ENCODE measurements around the gene LRTM1. TPM values are rescaled to one million over a fixed set of nuclear protein-coding genes. Genes with fewer than 3 reads are reported as not detected.

Gene LRTM1
- total RNA-seq, result not detected
- long read RNA-seq, result 0 reads

DNA sequence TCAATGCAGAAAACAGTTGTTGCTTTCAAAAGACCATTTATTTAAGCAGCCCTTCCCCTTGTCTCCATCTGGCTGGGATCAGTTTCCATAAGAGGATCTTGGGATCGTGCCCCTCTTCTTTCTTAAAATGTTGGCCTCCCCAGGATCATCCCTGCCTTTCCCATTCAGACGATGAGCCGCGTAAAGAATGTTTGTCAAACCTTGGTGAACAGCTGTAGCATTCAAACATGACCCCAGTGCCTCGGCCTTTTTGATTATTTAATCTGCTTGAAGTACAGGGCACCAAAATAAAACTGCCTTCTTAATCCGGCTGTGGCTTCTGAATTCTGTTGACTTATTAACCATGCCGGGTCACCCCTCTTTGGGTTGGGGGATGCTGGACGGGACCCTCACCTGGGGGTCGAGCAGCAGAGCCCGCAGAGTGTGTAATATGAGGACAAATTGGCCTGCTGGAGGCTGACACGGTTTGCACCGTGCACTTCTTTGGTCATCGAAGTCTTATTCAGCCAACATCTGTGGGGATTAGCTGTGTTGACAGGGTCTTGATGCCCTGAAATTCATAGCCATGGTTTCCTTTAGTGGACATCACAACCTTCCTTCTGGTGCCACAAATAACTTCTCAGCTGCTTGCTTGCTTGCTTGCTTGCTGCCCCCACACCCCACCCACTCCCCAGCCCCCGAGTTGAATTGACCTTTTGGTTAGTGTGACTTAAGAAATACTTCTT is at the start of gene LRTM1:
Gene LRTM1, minus strand, starts transcription at position 14 of the 725 bp plus-strand sequence. CDS start 148 bp downstream, outside the sequence.
- intact Hi-C loops (cut with DNase I), result no loop called here
- ATAC-seq (ENCODE audit: poor library complexity) (no peak), DNase-seq (no peak)

DNA sequence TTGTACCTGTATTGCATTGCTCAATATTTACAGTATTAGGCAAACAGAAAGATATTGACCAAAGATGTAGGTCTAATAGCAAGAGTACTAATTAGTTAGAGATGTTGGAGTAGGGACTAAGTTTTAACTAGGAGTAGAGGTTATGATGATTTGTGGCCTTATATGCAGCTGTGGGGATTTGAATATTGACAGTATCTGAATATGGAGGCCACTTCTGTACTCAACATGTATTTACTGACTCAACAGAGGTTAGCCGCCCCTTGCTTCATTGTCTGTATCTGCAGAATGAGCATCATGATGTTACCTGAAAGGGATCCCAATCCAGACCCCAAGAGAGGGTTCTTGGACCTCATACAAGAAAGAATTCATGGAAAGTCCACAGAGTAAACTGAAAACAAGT is 49.6 kb upstream of the LRTM1 start:
- ATAC-seq (ENCODE audit: poor library complexity) (no peak), DNase-seq (no peak)
- intact Hi-C loops (cut with DNase I), result no loop called here

DNA sequence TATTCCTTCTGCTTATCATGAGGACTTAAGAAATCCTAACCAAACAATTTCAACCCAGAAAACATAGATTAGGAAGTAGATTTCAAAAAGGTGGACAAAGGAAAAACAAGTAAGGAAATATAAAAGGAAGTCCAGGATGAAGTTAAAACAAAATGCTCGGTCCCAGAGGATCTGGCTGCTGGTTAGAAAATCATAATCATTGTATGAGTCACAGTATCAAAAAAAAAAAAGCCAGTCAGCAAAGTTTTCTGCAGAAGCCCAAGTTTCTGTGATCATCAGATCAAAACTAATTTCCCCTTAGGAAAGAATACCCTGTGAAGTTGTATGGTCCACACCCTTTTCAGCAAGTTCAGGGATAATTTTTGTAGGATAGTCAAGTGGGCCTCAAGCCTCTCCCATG is 43.0 kb upstream of the LRTM1 start:
- intact Hi-C loops (cut with DNase I), result no loop called here
- DNase-seq, result no peak
- no peak for ATAC-seq (ENCODE audit: poor library complexity)

DNA sequence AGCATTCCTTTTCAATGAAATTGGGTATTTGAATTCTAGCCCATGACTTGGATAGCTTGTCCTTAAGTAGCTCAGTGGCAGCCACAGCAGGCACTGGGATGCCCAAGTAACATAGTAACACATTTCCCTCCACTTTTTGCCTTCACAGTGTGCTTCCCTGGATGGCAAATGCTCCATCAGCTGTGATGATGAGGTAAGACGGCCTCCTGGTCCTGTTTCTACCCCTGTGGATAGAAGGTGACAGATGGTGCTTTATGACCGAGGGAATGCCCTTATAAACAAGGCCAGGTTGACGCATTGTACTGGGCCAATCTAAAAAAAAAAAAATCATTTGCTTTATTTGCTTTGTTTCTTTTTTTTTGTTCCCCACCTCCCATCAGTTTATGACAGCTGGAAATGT is 41.8 kb upstream of the LRTM1 start:
- intact Hi-C loops (cut with DNase I), result no loop called here
- DNase-seq (no peak), ATAC-seq (ENCODE audit: poor library complexity) (no peak)

DNA sequence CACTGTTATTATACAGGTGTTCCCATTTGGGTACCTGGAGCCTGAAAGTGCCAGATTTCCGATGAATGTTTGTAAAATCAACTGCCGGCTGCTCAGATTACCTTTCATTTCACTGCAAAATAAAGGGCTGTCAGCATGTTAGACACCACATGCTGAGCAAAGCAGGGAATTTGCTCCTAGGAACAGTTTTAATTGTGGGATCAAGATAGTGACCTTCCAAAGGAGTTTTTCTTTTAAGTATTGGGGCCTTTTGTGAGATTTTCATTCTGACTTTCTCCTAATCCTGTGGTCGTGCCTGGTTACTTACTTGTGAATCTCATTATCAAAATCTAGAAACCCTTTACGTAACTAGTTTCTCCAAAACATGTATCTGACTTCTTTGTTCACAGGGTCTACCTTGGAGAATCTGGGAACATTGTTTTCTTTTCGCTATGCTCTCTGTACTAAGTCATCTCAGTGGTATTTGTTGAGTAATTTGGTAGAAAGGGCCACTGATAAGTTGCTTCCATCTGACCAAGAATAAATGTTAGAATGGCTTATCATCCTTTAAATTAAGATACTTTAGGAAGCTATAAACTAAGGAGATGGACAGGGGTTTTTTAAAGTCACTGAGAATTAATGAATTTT is 40.8 kb upstream of the LRTM1 start:
- ATAC-seq (ENCODE audit: poor library complexity) (no peak), DNase-seq (no peak)
- intact Hi-C loops (cut with DNase I), result no loop called here

DNA sequence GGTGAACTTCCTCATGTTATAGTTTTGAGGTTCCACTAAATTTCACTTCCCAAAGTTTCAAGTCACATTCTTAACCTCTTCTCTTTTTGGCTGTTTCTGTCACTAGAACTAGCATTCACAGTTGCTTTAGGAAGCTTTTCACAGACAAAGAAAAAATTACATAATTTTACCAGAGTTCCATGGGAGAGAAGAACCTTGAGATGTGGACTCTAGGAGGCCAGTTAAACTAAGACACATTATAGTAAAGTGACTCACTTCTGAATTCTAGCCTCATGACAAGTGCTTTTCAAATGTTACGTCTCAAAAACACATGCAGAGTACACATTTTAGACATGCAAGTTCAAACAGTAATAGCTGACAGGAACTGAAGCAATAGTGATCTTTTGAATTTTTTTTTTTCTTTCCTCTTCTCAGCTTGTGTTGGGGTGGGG is 39.9 kb upstream of the LRTM1 start:
- intact Hi-C loops (cut with DNase I), result no loop called here
- ATAC-seq (ENCODE audit: poor library complexity) (no peak), DNase-seq (no peak)

DNA sequence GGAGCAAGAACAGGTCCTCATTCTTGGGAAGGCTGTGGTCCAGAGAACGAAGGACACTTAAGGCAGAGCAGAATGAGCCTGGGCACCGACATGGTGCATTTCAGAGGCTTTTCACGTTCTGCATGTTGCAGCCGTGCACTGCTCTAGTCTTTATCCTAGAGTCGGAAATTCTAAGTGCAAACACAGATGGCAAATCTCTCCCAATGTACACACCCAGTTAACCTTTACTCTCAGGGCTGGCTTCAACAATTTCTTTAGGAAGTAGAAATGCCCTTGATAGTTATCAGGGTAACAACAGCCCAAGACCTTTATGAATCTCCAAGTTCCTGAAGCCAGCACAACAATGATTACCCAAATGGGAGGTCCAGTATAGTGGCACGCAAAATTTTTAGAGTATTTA is 39.1 kb upstream of the LRTM1 start:
- DNase-seq (no peak), ATAC-seq (ENCODE audit: poor library complexity) (no peak)
- intact Hi-C loops (cut with DNase I), result no loop called here

DNA sequence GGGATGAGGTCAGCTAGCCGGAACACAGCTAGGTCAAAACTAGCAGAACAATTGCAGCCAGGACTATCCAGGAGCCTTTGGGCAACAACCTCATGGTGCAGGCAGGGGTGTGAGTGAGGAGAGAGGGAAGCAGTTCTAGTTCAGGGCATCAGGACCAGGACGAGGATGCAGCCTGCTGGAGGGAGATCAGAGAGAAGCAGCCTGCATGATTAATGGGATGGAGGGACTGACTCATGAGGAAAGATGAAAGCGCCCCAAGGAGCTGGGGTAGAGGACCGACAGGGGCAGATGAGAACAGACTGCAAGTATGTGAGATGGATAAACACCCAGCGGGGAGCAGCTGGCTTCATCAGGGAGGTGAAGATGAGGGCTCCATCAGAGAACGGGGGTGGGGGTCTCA is 37.9 kb upstream of the LRTM1 start:
- ATAC-seq (ENCODE audit: poor library complexity), result no peak
- DNase-seq, result no peak
- intact Hi-C loops (cut with DNase I), result no loop called here

DNA sequence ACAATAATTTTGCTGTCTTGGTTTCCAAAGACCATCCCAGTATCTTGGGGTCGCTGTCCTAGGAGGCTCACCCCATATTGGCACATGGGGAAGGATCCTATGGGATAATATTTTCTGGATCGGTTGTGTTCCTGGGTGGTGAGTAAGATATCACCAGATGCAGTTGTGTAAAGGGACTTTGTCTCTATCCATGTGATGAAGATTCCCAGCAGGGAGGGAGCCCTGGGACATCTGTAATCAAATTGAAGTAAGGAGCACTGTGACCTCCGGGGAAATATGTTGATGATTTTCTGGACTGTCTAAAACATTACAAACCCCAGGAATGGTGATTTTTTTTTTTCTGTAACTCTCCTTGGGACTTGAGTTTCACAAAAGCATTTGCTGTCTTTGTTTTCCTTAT is 36.2 kb upstream of the LRTM1 start:
- ATAC-seq (ENCODE audit: poor library complexity), result no peak
- DNase-seq, result no peak
- intact Hi-C loops (cut with DNase I), result no loop called here

DNA sequence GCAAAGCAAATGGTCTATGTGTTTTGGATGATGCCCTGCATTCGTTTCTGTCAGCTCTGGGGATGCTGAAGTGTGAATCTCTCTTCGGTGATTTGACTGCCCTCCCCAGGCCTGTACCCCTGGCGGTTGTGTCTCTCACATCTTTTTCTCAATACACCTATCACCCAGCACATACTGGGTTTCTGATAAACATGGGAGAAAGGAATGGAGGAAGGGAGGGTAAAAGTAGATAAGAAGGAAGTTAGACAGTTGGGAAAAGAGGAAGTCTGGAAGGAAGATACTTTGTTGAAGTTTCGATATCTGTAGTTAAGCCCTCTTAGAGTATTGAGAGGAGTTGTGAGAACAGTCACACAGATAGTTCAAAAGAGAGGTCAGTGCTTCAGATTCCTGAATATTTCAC is 35.8 kb upstream of the LRTM1 start:
- intact Hi-C loops (cut with DNase I), result no loop called here
- DNase-seq (no peak), ATAC-seq (ENCODE audit: poor library complexity) (no peak)

DNA sequence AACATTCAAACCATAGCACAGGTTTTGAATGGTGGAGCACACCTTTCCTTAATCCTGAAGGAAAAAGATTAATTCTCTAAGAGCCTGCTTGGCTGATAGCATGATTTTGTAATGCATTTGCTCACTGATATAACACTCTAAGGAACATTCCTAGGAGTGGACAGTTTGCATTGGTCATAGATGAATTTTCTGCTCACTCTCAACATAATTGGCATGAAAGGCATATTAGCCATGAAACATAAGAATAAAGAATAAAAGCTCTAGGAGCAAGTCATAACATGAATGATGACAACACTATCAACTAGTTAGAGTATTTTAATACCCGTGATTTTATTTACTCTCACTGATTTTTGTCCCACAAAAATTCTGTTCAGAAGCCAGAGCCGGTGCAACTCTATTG is 34.3 kb upstream of the LRTM1 start:
- ATAC-seq (ENCODE audit: poor library complexity), result no peak
- intact Hi-C loops (cut with DNase I), result no loop called here
- DNase-seq, result no peak

DNA sequence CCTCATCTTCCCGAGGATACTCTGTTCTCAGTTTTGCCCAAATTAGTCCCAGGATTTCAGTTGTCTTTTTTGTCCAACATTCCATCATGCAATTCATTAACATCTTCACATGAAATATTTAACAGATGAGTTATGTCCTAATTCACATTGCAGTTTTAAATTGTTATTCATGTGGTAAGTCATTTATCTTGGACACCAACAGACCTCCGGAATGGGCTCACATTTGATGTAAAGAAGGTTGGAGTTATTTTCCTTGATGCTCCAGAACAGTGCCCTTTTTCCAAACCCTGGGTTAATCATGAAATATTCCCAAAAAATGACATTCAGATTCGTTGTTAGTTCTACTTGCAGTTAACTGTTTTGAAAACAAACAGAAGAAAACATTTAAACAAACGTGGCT is 32.8 kb upstream of the LRTM1 start:
- ATAC-seq (ENCODE audit: poor library complexity), result no peak
- no peak for DNase-seq
- intact Hi-C loops (cut with DNase I), result no loop called here

DNA sequence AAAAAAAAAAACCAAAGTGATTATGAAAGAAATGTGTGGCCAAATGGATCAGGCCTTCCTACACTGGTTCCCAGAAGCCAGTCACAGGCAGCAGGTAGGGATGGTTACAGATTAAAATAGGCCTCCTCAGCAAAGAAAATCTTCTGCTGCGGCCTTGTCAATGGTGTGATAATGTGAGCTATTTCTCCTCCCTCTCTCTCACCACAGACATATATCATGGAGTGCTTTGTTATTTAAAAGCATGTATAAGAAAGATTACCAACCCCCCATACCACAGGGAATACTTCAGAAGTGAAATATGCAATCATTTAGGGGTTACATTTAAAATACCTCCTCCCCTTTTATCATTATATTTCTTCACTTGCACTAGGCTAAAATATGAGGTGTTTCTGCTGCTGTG is 32.2 kb upstream of the LRTM1 start:
- DNase-seq (no peak), ATAC-seq (ENCODE audit: poor library complexity) (no peak)
- intact Hi-C loops (cut with DNase I), result no loop called here

DNA sequence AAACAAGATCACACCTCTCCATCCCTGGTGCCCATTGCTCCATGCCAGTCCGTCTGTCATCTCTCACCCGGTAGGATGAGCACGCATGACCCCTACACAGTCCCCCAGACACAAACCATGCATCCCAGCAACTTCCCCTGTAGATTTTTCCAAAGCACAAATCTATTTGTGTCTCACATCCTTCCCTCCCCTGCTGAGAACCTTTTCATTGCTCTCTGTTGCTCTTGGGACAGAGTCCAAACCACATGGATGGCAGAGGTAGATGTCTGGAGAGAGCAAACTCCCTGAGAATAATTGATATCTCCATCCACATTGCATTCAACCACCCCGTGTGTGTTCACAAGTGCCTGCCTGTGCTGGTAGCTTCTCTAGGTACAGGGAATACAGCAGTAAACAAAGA is 29.9 kb upstream of the LRTM1 start:
- DNase-seq (no peak), ATAC-seq (ENCODE audit: poor library complexity) (no peak)
- intact Hi-C loops (cut with DNase I), result no loop called here

DNA sequence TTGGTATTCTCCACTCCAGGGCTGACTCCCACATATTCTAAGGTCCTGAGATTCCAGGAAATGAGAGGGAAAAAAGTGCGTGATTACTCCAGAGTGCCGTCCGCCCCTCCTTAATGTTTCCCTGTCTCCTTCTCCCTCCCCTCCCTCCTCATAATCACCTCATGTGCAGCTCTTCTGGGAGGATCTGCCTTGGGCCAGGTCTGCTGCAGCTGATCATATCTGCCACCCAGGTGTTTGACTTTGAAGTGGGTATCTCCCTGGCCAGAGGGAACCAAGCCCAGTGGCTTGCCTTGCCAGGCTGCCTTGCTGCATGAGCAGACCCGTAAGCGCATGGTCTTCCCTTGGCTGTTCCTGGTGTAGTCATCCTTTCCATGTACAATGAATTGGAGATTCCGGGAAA is 28.1 kb upstream of the LRTM1 start:
- intact Hi-C loops (cut with DNase I), result no loop called here
- DNase-seq (no peak), ATAC-seq (ENCODE audit: poor library complexity) (no peak)

DNA sequence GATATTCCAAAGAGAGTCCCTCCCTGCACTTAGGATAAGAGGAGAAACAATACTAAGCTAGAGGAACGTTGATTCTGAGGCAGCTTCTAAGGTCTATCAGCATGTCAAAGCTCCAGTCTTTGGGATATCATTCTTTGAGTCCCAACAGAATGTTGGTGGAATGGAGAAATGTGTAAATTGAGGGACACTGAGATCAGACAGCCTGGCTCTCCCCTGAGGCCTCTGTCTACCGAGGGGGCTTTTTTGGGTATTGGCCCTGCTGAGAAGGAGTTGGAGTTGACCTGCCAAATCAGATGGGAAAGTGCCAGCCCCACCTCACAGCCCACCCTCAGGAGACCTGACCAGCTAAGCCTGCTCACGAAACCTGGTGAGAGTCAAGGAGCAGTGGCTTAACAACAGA is 27.6 kb upstream of the LRTM1 start:
- intact Hi-C loops (cut with DNase I), result no loop called here
- DNase-seq (no peak), ATAC-seq (ENCODE audit: poor library complexity) (no peak)

DNA sequence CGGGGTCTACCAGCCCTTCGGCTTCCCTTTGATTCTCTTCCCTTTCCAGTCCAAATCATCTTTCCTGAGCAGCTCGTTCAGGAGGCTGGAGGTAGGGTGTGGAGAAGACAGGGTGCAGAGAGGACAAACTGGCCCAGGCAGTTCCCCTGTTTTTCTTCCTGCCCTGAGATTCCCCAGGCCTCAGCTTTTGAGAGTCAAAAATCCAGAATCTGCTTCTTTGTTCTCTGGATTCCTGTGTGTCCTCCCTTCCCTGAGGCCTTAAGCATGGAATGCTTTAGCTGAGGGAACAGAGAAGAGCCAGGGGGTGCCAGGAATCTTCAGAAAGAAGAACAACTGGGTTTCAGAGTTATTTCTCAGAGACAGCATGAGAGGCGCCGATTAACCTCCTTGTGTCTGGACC is 26.7 kb upstream of the LRTM1 start:
- ATAC-seq (ENCODE audit: poor library complexity) (no peak), DNase-seq (no peak)
- intact Hi-C loops (cut with DNase I), result loop anchor here (5.0 kb wide), 1 partner anchor 228 kb away; no protein-coding TSS in a partner anchor

DNA sequence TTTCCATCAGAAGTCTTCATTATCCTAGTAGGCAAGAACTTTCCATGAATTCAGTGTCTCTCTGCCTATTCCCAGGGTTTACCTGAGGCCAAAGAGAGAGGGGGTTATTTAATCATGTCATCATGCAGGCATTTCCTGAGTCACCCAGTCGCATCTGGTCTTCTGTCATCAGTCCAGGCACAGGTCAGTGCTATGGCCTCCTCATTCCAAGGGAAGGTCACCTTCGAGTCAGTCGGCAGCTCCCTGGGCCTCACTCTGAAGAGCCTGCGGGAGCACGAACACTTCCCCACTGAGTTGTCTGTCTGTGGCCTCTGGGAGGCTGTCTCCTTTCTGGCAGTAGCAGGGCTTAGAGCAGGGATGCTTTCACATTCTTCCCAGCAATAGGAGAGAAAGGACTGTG is 26.2 kb upstream of the LRTM1 start:
- ATAC-seq (ENCODE audit: poor library complexity) (no peak), DNase-seq (no peak)
- intact Hi-C loops (cut with DNase I), result loop anchor here (5.0 kb wide), 1 partner anchor 228 kb away; no protein-coding TSS in a partner anchor

DNA sequence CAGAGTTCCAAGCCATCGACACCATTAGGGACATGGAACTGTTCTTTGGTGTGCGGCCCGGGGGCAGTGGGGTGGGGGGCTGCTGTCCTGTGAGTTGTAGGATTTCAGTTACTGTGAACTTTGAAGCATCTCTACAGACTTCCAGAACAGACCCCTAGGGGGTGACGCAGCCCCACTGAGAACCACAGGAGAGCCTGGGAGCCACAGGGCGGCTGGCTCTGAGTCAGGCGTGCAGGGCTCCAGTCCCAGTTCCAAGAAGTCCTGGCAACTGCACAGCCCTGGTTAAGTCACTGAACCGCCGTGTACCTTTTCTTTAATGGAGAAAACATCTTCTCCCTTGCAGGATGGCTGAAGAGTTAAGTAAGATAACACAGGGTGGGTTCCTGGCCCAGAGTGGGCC is 23.5 kb upstream of the LRTM1 start:
- intact Hi-C loops (cut with DNase I), result loop anchor here (5.0 kb wide), 1 partner anchor 231 kb away; no protein-coding TSS in a partner anchor
- ATAC-seq (ENCODE audit: poor library complexity), result peak; percentile 98
- peak; percentile 88 for DNase-seq

DNA sequence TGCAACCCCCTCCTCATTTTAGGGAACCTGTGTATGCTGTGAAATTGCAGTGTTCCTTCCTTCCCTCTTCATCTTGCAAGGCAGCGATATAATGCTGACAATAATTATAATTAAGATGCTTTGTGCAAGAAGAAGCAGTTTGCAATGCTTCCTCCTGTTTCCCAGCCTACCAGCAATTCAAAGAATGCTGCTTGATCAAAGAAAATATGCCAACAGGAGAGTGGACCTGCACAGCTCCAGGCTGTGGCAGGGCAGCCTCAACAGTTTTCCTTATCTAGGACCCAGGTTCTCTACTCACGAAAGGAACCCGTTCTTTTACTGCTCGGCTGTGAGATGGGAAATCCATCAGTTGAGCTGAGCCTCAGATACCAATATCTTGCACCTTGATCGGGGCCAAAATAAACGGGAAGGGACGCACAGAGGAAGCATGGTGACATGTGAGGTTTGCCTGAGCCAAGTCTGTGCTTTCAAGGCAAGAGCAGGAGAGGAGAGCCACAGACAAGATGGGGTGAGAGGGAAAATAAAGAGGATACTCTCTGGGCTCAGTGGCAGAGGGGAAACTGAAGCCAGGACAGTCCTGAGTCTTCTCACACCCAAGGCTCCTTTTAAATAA is 22.6 kb upstream of the LRTM1 start:
- ATAC-seq (ENCODE audit: poor library complexity), result no peak
- intact Hi-C loops (cut with DNase I), result loop anchor here (5.0 kb wide), 1 partner anchor 232 kb away; no protein-coding TSS in a partner anchor

More for the DNA sequence above, 22.6 kb upstream of the LRTM1 start:
- DNase-seq, result no peak
